C4-2B (cell line): ENCODE data around the gene TRAPPC1.

Experiments
- H3K27ac ChIP-seq: fragments of 450-650 bp; 2 replicates; pipeline ENCODE4 v1.5.1; 2017
- ZFX ChIP-seq: fragments of 450-650 bp; IDR thresholded peaks from 2 replicates; pipeline ENCODE4 v1.6.1; 2017
- TF ChIP-seq, protein P1 (sequence below): fragments of 450-650 bp; conservative IDR thresholded peaks from 2 replicates; pipeline ENCODE4 v1.5.1; 2017; ENCODE audit warnings: mild to moderate bottlenecking

The TRAPPC1 gene

DNA sequence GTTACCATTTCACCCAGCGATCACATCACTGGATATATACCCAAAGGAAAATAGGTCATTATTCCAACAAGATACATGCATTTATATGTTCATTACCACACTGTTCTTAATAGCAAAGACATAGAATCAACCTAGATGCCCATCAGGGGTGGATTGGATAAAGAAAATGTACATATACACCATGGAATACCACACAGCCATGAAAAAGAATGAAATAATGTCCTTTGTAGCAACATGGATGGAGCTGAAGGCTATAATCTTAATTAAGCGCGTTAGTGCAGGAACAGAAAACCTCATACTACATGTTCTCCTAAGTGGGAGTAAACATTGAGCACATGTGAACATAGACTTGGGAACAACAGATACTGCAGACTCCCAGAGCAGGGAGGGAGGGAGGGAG, 18.8 kb upstream of the TRAPPC1 start:
- H3K27ac ChIP-seq = no peak overlapping the region
- TF ChIP-seq ZFX = no peak
- TF ChIP-seq, protein P1, sequence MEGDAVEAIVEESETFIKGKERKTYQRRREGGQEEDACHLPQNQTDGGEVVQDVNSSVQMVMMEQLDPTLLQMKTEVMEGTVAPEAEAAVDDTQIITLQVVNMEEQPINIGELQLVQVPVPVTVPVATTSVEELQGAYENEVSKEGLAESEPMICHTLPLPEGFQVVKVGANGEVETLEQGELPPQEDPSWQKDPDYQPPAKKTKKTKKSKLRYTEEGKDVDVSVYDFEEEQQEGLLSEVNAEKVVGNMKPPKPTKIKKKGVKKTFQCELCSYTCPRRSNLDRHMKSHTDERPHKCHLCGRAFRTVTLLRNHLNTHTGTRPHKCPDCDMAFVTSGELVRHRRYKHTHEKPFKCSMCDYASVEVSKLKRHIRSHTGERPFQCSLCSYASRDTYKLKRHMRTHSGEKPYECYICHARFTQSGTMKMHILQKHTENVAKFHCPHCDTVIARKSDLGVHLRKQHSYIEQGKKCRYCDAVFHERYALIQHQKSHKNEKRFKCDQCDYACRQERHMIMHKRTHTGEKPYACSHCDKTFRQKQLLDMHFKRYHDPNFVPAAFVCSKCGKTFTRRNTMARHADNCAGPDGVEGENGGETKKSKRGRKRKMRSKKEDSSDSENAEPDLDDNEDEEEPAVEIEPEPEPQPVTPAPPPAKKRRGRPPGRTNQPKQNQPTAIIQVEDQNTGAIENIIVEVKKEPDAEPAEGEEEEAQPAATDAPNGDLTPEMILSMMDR = no peak

DNA sequence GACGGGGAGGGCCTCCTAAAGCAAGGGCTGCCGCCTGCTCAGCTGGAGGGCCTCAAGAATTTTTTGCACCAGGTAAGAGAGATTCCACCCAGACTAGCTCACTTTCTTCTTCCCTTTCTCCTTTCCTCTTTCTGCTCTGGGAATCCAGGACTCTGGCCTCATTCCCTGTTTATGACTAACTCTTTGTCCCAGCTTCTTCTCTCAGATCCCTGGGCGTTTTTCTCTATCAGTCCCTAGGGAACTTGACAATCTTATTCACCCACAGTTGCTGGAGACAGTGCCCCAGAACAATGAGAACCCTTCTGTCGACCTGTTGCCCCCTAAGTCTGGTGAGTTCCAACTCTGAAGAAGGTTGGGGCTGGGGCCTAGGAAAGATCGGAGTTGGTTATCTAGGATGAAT, 15.9 kb upstream of the TRAPPC1 start:
- H3K27ac ChIP-seq = no peak overlapping the region
- TF ChIP-seq ZFX = no peak
- TF ChIP-seq, protein P1 = no peak

DNA sequence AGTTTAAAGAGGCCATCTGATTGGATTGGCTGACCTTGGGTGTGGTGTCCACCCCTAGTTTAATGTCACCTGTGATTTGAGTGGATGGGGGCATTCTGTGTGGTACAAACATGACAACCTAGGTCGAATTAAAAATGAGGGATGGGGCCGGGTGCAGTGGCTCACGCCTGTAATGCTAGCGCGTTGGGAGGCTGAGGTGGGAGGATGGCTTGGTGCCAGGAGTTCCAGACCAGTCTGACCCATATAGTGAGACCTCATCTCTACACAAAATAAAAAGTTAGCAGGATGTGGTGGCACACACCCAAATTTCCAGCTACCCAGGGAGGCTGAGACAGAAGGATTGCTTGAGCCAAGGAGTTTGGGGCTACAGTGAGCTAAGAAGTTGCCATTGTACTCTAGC, 14.7 kb upstream of the TRAPPC1 start:
- no peak overlapping the region for H3K27ac ChIP-seq
- TF ChIP-seq, protein P1 = no peak
- no peak for TF ChIP-seq ZFX

DNA sequence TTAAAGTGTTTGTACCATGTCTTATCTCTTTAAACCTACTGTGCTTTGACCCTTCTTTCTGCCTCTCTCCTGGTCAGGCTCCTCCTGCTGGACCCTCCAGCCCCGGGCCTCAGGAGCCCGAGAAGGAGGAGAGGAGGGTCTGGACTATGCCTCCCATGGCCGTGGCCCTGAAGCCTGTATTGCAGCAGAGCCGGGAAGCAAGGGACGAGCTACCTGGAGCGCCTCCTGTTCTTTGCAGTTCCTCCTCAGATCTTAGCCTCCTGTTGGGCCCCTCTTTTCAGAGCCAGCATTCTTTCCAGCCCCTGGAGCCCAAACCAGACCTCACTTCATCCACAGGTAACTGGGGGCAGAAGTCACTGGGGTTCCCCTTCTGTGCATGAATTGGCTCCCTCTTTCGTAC, 13.9 kb upstream of the TRAPPC1 start:
- no peak for TF ChIP-seq ZFX
- TF ChIP-seq, protein P1 = no peak
- H3K27ac ChIP-seq = no peak overlapping the region

DNA sequence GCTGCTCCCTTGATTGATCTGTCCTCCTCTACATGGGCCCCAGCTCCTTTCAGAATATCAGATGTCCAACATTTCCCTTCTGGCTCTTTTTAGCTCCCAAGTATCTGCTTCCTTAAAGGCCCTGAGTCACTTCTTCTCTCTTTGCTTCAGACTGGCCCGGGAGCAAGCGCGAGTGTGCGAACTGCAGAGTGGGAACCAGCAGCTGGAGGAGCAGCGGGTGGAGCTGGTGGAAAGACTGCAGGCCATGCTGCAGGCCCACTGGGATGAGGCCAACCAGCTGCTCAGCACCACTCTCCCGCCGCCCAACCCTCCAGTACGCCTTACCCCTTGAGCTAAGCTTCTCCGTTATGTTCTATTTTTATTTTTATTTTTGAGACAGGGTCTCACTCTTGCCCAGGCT, 12.6 kb upstream of the TRAPPC1 start:
- H3K27ac ChIP-seq = no peak overlapping the region
- TF ChIP-seq, protein P1 = no peak
- TF ChIP-seq ZFX = no peak

DNA sequence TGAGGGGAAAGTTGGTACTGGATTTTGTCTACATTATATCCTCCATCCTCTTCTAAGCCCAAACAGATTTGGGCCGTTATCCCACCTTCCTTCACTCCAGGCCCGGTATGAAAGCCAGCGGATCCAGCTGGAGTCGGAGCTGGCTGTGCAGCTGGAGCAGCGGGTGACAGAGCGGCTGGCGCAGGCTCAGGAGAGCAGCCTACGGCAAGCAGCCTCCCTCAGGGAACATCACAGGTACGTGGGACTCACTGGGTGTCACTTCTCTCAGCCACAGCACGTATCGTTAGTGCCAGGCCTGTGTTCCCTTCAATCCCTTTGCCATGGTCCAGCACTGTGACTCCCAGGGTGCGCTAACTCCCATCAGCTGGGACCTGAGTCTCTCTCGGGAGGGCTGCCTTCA, 11.5 kb upstream of the TRAPPC1 start:
- H3K27ac ChIP-seq = no peak overlapping the region
- no peak for TF ChIP-seq ZFX

DNA sequence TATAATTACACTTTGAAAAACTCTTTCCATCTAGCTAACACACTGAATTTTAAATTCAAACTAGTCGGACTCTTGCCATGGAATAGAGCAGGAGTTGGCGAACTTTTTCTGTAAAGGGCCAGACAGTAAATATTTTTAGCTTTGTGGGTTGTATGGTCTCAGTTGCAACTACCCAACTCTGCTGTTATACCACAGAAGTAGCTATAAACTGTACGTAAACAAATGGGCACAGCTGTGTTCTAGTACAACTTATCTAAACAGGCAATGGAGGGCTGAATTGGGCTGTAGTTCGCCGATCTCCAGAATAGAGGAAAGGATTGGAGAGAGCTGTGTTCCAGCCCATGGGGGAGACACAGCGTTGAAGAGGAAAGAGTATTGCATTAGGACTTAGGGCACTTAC, 9.0 kb upstream of the TRAPPC1 start:
- no peak overlapping the region for H3K27ac ChIP-seq
- no peak for TF ChIP-seq ZFX
- TF ChIP-seq, protein P1 = no peak

DNA sequence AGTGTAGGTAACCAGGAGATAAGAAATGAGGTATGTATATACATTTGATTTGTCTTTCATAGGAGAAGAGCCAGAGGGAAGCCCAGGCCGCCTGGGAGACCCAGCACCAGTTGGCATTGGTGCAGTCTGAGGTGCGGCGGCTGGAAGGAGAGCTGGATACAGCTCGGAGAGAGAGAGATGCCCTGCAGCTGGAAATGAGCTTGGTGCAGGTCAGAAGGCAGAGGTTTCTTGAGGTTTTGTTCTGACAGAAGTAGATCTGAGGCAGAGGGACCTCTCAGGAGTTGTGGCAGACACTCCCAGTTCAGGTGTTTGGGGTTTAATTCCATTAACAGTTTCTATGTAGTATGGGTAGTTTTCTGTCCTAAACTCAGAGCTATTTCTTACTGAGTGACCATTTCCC, 8.3 kb upstream of the TRAPPC1 start:
- TF ChIP-seq, protein P1 = no peak
- no peak for TF ChIP-seq ZFX
- H3K27ac ChIP-seq = no peak overlapping the region
